Liver (tissue), 9 donors: ENCODE measurements around the gene PODXL2. TPM values are rescaled to one million over a fixed set of nuclear protein-coding genes. Genes with fewer than 3 reads are reported as not detected.
A peak's percentile ranks its signal among the peaks of the same experiment; 100 is the strongest.

Experiments
- DNase-seq: peaks from one replicate; pipeline ENCODE4 v3.0.0-alpha.2; 2017; ENCODE audit warnings: low spot score
- H3K27ac ChIP-seq, 2 donors: one replicate each; pipeline ENCODE4 v1.7.0; 2013; ENCODE audit warnings: inconsistent platforms in 2 of 2, low read length in 2 of 2, control low read depth in 1 of 2, low read depth in 1 of 2, mild to moderate bottlenecking in 1 of 2
- H3K27me3 ChIP-seq, 4 donors: one replicate each; pipeline versions ENCODE4 v1.6.1 to v1.7.0; 2013; ENCODE audit warnings: low read length in 3 of 4, inconsistent platforms in 1 of 4, mild to moderate bottlenecking in 1 of 4, moderate library complexity in 1 of 4; ENCODE audit not compliant: control insufficient read depth in 4 of 4, insufficient read depth in 4 of 4
- H3K36me3 ChIP-seq, 4 donors: one replicate each; pipeline versions ENCODE4 v1.6.1 to v1.7.0; 2013; ENCODE audit warnings: low read length in 3 of 4, mild to moderate bottlenecking in 3 of 4, low read depth in 1 of 4, moderate library complexity in 1 of 4; ENCODE audit not compliant: control insufficient read depth in 4 of 4, insufficient read depth in 3 of 4
- H3K4me1 ChIP-seq, 4 donors: one replicate each; pipeline versions ENCODE4 v1.6.1 to v1.7.0; 2013; ENCODE audit warnings: low read length in 3 of 4, mild to moderate bottlenecking in 3 of 4, moderate library complexity in 1 of 4; ENCODE audit not compliant: control insufficient read depth in 4 of 4, insufficient read depth in 4 of 4
- H3K4me3 ChIP-seq, 3 donors: one replicate each; pipeline versions ENCODE4 v1.6.1 to v1.7.0; 2013; ENCODE audit warnings: low read length in 3 of 3, control low read depth in 1 of 3, low read depth in 1 of 3, mild to moderate bottlenecking in 1 of 3
- H3K9ac ChIP-seq, 2 donors: one replicate each; pipeline ENCODE4 v1.7.0; 2013; ENCODE audit warnings: low read length in 2 of 2, mild to moderate bottlenecking in 2 of 2, moderate library complexity in 2 of 2, control low read depth in 1 of 2, low read depth in 1 of 2
- H3K9me3 ChIP-seq, 4 donors: one replicate each; pipeline versions ENCODE4 v1.6.1 to v1.7.0; 2013; ENCODE audit warnings: low read length in 3 of 4; ENCODE audit not compliant: control insufficient read depth in 4 of 4
- ATF3 ChIP-seq: IDR thresholded peaks from 2 replicates; pipeline ENCODE4 v1.6.1; 2016; ENCODE audit warnings: antibody characterized with exemption
- GABPA ChIP-seq, 2 donors: IDR thresholded peaks in 1 of 2; conservative IDR thresholded peaks in 1 of 2; 2 replicates each; pipeline ENCODE4 v1.6.1; 2016; ENCODE audit warnings: antibody characterized with exemption in 2 of 2, mild to moderate bottlenecking in 1 of 2, moderate library complexity in 1 of 2
- MAX ChIP-seq: IDR thresholded peaks from 2 replicates; pipeline ENCODE4 v1.6.1; 2016; ENCODE audit warnings: antibody characterized with exemption
- NR2F2 ChIP-seq: IDR thresholded peaks from 2 replicates; pipeline ENCODE4 v1.6.1; 2016; ENCODE audit warnings: antibody characterized with exemption
- RAD21 ChIP-seq, 2 donors: IDR thresholded peaks; 2 replicates each; pipeline ENCODE4 v1.6.1; 2016; ENCODE audit warnings: antibody characterized with exemption in 2 of 2, mild to moderate bottlenecking in 2 of 2
- REST ChIP-seq: IDR thresholded peaks from 2 replicates; pipeline ENCODE4 v1.6.1; 2016; ENCODE audit warnings: antibody characterized with exemption, mild to moderate bottlenecking
- RXRA ChIP-seq, 2 donors: IDR thresholded peaks; 2 replicates each; pipeline ENCODE4 v1.6.1; 2017 to 2018; ENCODE audit warnings: antibody characterized with exemption in 2 of 2, mild to moderate bottlenecking in 1 of 2
- YY1 ChIP-seq: IDR thresholded peaks from 2 replicates; pipeline ENCODE4 v1.6.1; 2016; ENCODE audit warnings: antibody characterized with exemption, mild to moderate bottlenecking
- ZBTB33 ChIP-seq: IDR thresholded peaks from 2 replicates; pipeline ENCODE4 v1.6.1; 2016; ENCODE audit warnings: antibody characterized with exemption
- WGBS: extraction: QIAGEN DNeasy Blood & Tissue Kit; methylation state at CpG from one replicate; pipeline ENCODE4 v1.1.7; 2013; 5-methylcytosine and 5-hydroxymethylcytosine counted together
- polyA plus RNA-seq, 2 donors: library from polyadenylated mRNA; stranded (reverse) in 1 of 2; unstranded in 1 of 2; fragments of 200-250 nt in 1 of 2; fragments of >200 nt in 1 of 2; fragmentation: Nextera tagmentation in 1 of 2; extraction: Ambion mirVana in 1 of 2; gene quantifications; one replicate each; pipeline versions ENCODE4 v1.2.1 to v1.2.3, GENCODE V29; 2013 to 2015
- total RNA-seq, 2 donors: library from RNA; depleted of rRNA; stranded (reverse); fragments of >200 nt; gene quantifications; one replicate each; pipeline ENCODE4 v1.2.3, GENCODE V29; 2014
- donor health status: healthy.
- donor health status: healthy.
- donor health status: healthy.
- donor health status: healthy.
- donor health status: healthy.

The PODXL2 gene
- total and polyA plus RNA-seq, 4 donors = 0.47 to 1.4 (median 0.88) TPM

GRCh38 chr3:127711896-127712295 is 82.9 kb downstream of the PODXL2 start:
- Histone ChIP-seq H3K27me3 (no peaks in the 10 kb centered on the region), H3K9me3 (no peaks in the 10 kb centered on the region), H3K9ac (no peak overlapping the region), H3K4me1 (no peaks in the 10 kb centered on the region), H3K27ac (no peak overlapping the region), H3K36me3 (peaks cover 3 to 43% (median 21%) of the 10 kb centered on the region in 4 donors), H3K4me3 (no peak overlapping the region)
- 94% methylated on average over 14 of the region's 14 CpGs for WGBS
- peak; percentile 63 for DNase-seq
- TF ChIP-seq RXRA (IDR thresholded peaks at IDR 0.05) (no peak), MAX (no peak), GABPA (IDR thresholded peaks at IDR 0.05 in 1 of 2, conservative IDR thresholded peaks at IDR 0.05 in 1 of 2) (no peak), RAD21 (IDR thresholded peaks at IDR 0.05) (no peak), ATF3 (no peak), NR2F2 (no peak), REST (no peak), ZBTB33 (no peak)

GRCh38 chr3:127712461-127712860 is 83.5 kb downstream of the PODXL2 start:
- H3K9ac ChIP-seq = no peak overlapping the region
- no peaks in the 10 kb centered on the region for H3K4me1 ChIP-seq
- no peak overlapping the region for H3K27ac ChIP-seq
- peak; percentile 56 for TF ChIP-seq REST
- TF ChIP-seq YY1 = no peak
- no peaks in the 10 kb centered on the region for H3K27me3 ChIP-seq
- no peak for DNase-seq
- WGBS = 91% methylated on average over 9 of the region's 9 CpGs
- H3K4me3 ChIP-seq = no peak overlapping the region
- H3K9me3 ChIP-seq = no peaks in the 10 kb centered on the region
- peaks cover 3 to 42% (median 19%) of the 10 kb centered on the region in 4 donors for H3K36me3 ChIP-seq
